Measurements from ENCODE around the gene CIAO3.
"Not testable (repeated sequence)": the region's sequence is repeated elsewhere in the genome, so short reads cannot be mapped to it uniquely, and the experiment has no call there.

Gene CIAO3

GRCh38 chr16:749010-749409, 8.2 kb upstream of the CIAO3 start:
- CTCF ChIA-PET = interaction anchor here (0.8 to 4.1 kb wide), 7 partner anchors 9 to 306 kb away, joined by 3 to 40 read pairs (median 5); partner anchors contain the start of genes ANTKMT and CIAO3

GRCh38 chr16:747978-748746, 7.4 kb upstream of the CIAO3 start:
- CTCF ChIA-PET = interaction anchor here (0.8 to 4.1 kb wide), 5 partner anchors 8 to 307 kb away, joined by 3 to 40 read pairs (median 3); partner anchors contain the start of gene CIAO3
- POLR2A ChIA-PET = no interaction called here
- TF ChIP-seq CTCF (IDR thresholded peaks at IDR 0.05; ENCODE audit: insufficient read depth, low read length, missing control alignments) = no peak
- DNase-seq (ENCODE audit: low read depth, low spot score) = no peak
- H3K4me3 ChIP-seq (ENCODE audit: low read depth, low read length) = no peak overlapping the region

More at GRCh38 chr16:749010-749409, 8.2 kb upstream of the CIAO3 start:
- H3K4me3 ChIP-seq (ENCODE audit: low read depth, low read length) = no peak overlapping the region
- no peak for TF ChIP-seq CTCF (IDR thresholded peaks at IDR 0.05; ENCODE audit: insufficient read depth, low read length, missing control alignments)
- POLR2A ChIA-PET = interaction anchor here (0.7 kb wide), 2 partner anchors 8 to 19 kb away, joined by 3 read pairs; partner anchors contain the start of gene CIAO3
- peak; percentile 57 for DNase-seq (ENCODE audit: low read depth, low spot score)

- ChIA-PET POLR2A (no interaction called here), CTCF (no interaction called here)
- TF ChIP-seq CTCF (IDR thresholded peaks at IDR 0.05; ENCODE audit: insufficient read depth, low read length, missing control alignments) = no peak
- no peak for DNase-seq (ENCODE audit: low read depth, low spot score)
- no peak overlapping the region for H3K4me3 ChIP-seq (ENCODE audit: low read depth, low read length)
These were observed 5.8 kb upstream of the CIAO3 start for GRCh38 chr16:746637-747036.

GRCh38 chr16:745739-746138, 4.9 kb upstream of the CIAO3 start:
- ChIA-PET CTCF (interaction anchor here (0.7 to 5.9 kb wide), 2 partner anchors 10 to 33 kb away, joined by 3 to 24 read pairs; no protein-coding TSS in a partner anchor), POLR2A (no interaction called here)
- peak; percentile 27 for TF ChIP-seq CTCF (IDR thresholded peaks at IDR 0.05; ENCODE audit: insufficient read depth, low read length, missing control alignments)
- DNase-seq (ENCODE audit: low read depth, low spot score) = no peak
- no peak overlapping the region for H3K4me3 ChIP-seq (ENCODE audit: low read depth, low read length)

GRCh38 chr16:743794-744500, 3.1 kb upstream of the CIAO3 start:
- ChIA-PET CTCF (interaction anchor here (0.6 to 5.9 kb wide), 6 partner anchors 8 to 42 kb away, joined by 3 to 48 read pairs (median 6); no protein-coding TSS in a partner anchor), POLR2A (no interaction called here)
- no peak for DNase-seq (ENCODE audit: low read depth, low spot score)
- no peak for TF ChIP-seq CTCF (IDR thresholded peaks at IDR 0.05; ENCODE audit: insufficient read depth, low read length, missing control alignments)
- no peak overlapping the region for H3K4me3 ChIP-seq (ENCODE audit: low read depth, low read length)

GRCh38 chr16:742894-743293, 2.1 kb upstream of the CIAO3 start:
- DNase-seq (ENCODE audit: low read depth, low spot score); H3K4me3 ChIP-seq (ENCODE audit: low read depth, low read length); POLR2A ChIA-PET: not testable (repeated sequence)
- CTCF ChIA-PET = interaction anchor here (1.2 to 5.9 kb wide), 7 partner anchors 9 to 319 kb away, joined by 3 to 48 read pairs (median 5); no protein-coding TSS in a partner anchor
